Neural cell (in vitro differentiated cells): ENCODE data around the gene UMAD1.

Experiments used
- CTCF ChIP-seq: fragments of 450-650 bp; IDR thresholded peaks from 2 replicates; pipeline ENCODE4 v1.5.1; 2014; ENCODE audit warnings: antibody characterized with exemption, mild to moderate bottlenecking, moderate library complexity; ENCODE audit not compliant: poor library complexity, severe bottlenecking
- POLR2AphosphoS5 ChIP-seq: IDR thresholded peaks from 2 replicates; pipeline ENCODE4 v1.6.1; 2012

- TF ChIP-seq CTCF (no peak), POLR2AphosphoS5 (no peak)
These were observed 168.1 kb downstream of the UMAD1 start for GRCh38 chr7:7808626-7809025.
